Endothelial cell of umbilical vein (primary cell): Measurements from ENCODE around the gene RCAN1. TPM values are rescaled to one million over a fixed set of nuclear protein-coding genes. Genes with fewer than 3 reads are reported as not detected.

Experiments
- BruUV-seq: library from RNA; stranded (reverse); fragments of 400-500 nt; replicated peaks from 2 replicates; lab custom pipeline; 2021; lab: Mats Ljungman, UMichigan
- CTCF ChIA-PET: fragments of 300-600, 350-600 bp; sonication (Branson Sonifier 250); formaldehyde crosslinking; loops from one replicate; lab custom pipeline; 2021; ENCODE audit warnings: antibody characterized with exemption, inconsistent platforms; lab: Charles Lee
- POLR2A ChIA-PET: fragments of 300-600, 350-600 bp; sonication (Branson Sonifier 250); formaldehyde crosslinking; loops from one replicate; lab custom pipeline; 2021; ENCODE audit warnings: antibody characterized with exemption, inconsistent platforms; lab: Charles Lee
- DNase-seq: peaks from one replicate; pipeline ENCODE4 v3.0.0-alpha.2; 2011; ENCODE audit warnings: low read depth, low spot score
- FAIRE-seq: peaks from 2 replicates; lab custom pipeline; 2011; peaks lifted over from hg19 to GRCh38; lab: Jason Lieb, UNC
- H2AFZ ChIP-seq: 2 replicates; pipeline ENCODE4 v1.6.0; 2012; ENCODE audit warnings: low read depth, low read length, control low read depth, inconsistent platforms
- H3K27ac ChIP-seq: 2 replicates; pipeline ENCODE4 v1.5.1; 2011; ENCODE audit warnings: low read depth, mild to moderate bottlenecking, control low read depth, low read length, moderate library complexity; ENCODE audit not compliant: insufficient read depth
- H3K27me3 ChIP-seq, 2 experiments: 2 replicates each; pipeline versions ENCODE4 v1.6.0 to v1.6.1; 2011; ENCODE audit warnings: low read length in 2 of 2, mixed read lengths in 1 of 2; ENCODE audit not compliant: control insufficient read depth in 2 of 2, insufficient read depth in 2 of 2
- H3K36me3 ChIP-seq, 2 experiments: 2 replicates in 1 of 2; 3 replicates in 1 of 2; pipeline ENCODE4 v1.5.1; 2011; ENCODE audit warnings: low read length in 2 of 2, mild to moderate bottlenecking in 1 of 2, moderate library complexity in 1 of 2; ENCODE audit not compliant: control insufficient read depth in 2 of 2, insufficient read depth in 2 of 2; ENCODE audit errors: extremely low read depth in 1 of 2
- H3K4me1 ChIP-seq: 3 replicates; pipeline ENCODE4 v1.5.1; 2011; ENCODE audit warnings: mild to moderate bottlenecking, low read length; ENCODE audit not compliant: control insufficient read depth, insufficient read depth; ENCODE audit errors: extremely low read depth
- H3K4me2 ChIP-seq: 2 replicates; pipeline ENCODE4 v1.6.1; 2011; ENCODE audit warnings: low read length, control low read depth, mixed read lengths; ENCODE audit not compliant: insufficient read depth
- H3K4me3 ChIP-seq, 3 experiments: fragments of 200-600 bp in 1 of 3; sonication (generic), shearing (Covaris generic) in 1 of 3; replicated peaks in 1 of 3; 2 replicates each; pipeline ENCODE4 v1.5.1; 2011 to 2016; ENCODE audit warnings: control low read depth in 3 of 3, low read length in 3 of 3, mild to moderate bottlenecking in 2 of 3, inconsistent platforms in 1 of 3, low read depth in 1 of 3, moderate library complexity in 1 of 3; ENCODE audit not compliant: insufficient read depth in 1 of 3
- H3K79me2 ChIP-seq: 2 replicates; pipeline ENCODE4 v1.6.0; 2012; ENCODE audit warnings: low read length, inconsistent platforms; ENCODE audit not compliant: control insufficient read depth, insufficient read depth
- H3K9ac ChIP-seq: replicated peaks from 2 replicates; pipeline ENCODE3; 2011; ENCODE audit warnings: low read length, control low read depth; ENCODE audit not compliant: insufficient read depth; ENCODE audit errors: extremely low read depth
- H3K9me1 ChIP-seq: replicated peaks from 3 replicates; pipeline ENCODE4 v1.6.0; 2011; ENCODE audit warnings: mild to moderate bottlenecking, low read length; ENCODE audit not compliant: control insufficient read depth, insufficient read depth; ENCODE audit errors: extremely low read depth
- H3K9me3 ChIP-seq: replicated peaks from 2 replicates; pipeline ENCODE4 v1.5.1; 2012; ENCODE audit warnings: low read length, inconsistent platforms; ENCODE audit not compliant: control insufficient read depth, insufficient read depth
- H4K20me1 ChIP-seq: replicated peaks from 2 replicates; pipeline ENCODE3; 2011; ENCODE audit warnings: mild to moderate bottlenecking, low read length; ENCODE audit not compliant: control insufficient read depth, insufficient read depth; ENCODE audit errors: extremely low read depth
- EZH2 ChIP-seq: IDR thresholded peaks from 2 replicates; pipeline ENCODE4 v1.6.1; 2012; ENCODE audit warnings: borderline replicate concordance, low read depth, mild to moderate bottlenecking, moderate library complexity, low read length, inconsistent platforms; ENCODE audit not compliant: severe bottlenecking
- FOS ChIP-seq: IDR thresholded peaks from 2 replicates; pipeline ENCODE4 v1.6.1; 2011; ENCODE audit warnings: mild to moderate bottlenecking, low read length, moderate library complexity, borderline replicate concordance; ENCODE audit not compliant: insufficient read depth
- GATA2 ChIP-seq: IDR thresholded peaks from 2 replicates; pipeline ENCODE4 v1.7.0; 2011; ENCODE audit warnings: low read depth, mild to moderate bottlenecking, moderate library complexity, mixed read lengths, low read length; ENCODE audit not compliant: insufficient read length, insufficient read depth
- JUN ChIP-seq: IDR thresholded peaks from 2 replicates; pipeline ENCODE4 v1.6.1; 2011; ENCODE audit warnings: borderline replicate concordance, low read depth; ENCODE audit not compliant: insufficient read length, insufficient read depth
- MYC ChIP-seq: IDR thresholded peaks from one replicate; pipeline ENCODE4 v1.6.1; 2011; ENCODE audit warnings: mild to moderate bottlenecking, low read depth, low read length
- POLR2A ChIP-seq: IDR thresholded peaks from 2 replicates; pipeline ENCODE4 v1.6.1; 2012; ENCODE audit warnings: low read depth, mild to moderate bottlenecking, control low read depth, low read length
- POLR2AphosphoS5 ChIP-seq: IDR thresholded peaks from 2 replicates; pipeline ENCODE4 v1.6.1; 2012; ENCODE audit warnings: low read depth, mild to moderate bottlenecking, control low read depth, low read length, moderate library complexity; ENCODE audit not compliant: insufficient read depth
- dilution Hi-C: fragments of 300-500 bp; cut with MboI; formaldehyde crosslinking; loops from one replicate; pipeline ENCODE4 v1.15.0; 2019; ENCODE audit warnings: low sequenced_read_pairs; ENCODE audit not compliant: extremely low pct_ligation_motif_present
- intact Hi-C: fragments of 100-400 bp; cut with micrococcal nuclease; formaldehyde crosslinking; loops from one replicate; pipeline ENCODE4 v1.10.0; 2022
- polyA plus RNA-seq, 4 experiments: library from polyadenylated mRNA; depleted of rRNA in 3 of 4; stranded (reverse) in 3 of 4; unstranded in 1 of 4; fragments of >200 nt; gene quantifications; 2 replicates each; pipeline versions ENCODE4 v1.2.1 to v1.2.3, GENCODE V29; 2011 to 2012; ENCODE audit warnings: missing spikeins in 1 of 4
- total RNA-seq: library from RNA; stranded (reverse); gene quantifications from 2 replicates; pipeline ENCODE4 v1.2.3, GENCODE V29; 2021
- TF ChIP-seq, protein P1 (sequence below): IDR thresholded peaks from 2 replicates; pipeline ENCODE4 v1.6.1; 2011; ENCODE audit not compliant: insufficient read depth, insufficient read length
- TF ChIP-seq, protein P2 (sequence below), 2 donors: IDR thresholded peaks; 1 replicate in 1 of 2; 2 replicates in 1 of 2; pipeline ENCODE4 v1.5.1; 2011; ENCODE audit warnings: low read length in 2 of 2, mild to moderate bottlenecking in 2 of 2, moderate library complexity in 2 of 2, control low read depth in 1 of 2, inconsistent platforms in 1 of 2, low read depth in 1 of 2; ENCODE audit not compliant: insufficient read depth in 1 of 2; ENCODE audit errors: extremely low read depth in 1 of 2

RCAN1 gene
- total and polyA plus RNA-seq, 2 donors (not counting 3 experiments of a cell fraction or from before 2014, with no cell fraction given) = 9.7 to 16.5 TPM

DNA sequence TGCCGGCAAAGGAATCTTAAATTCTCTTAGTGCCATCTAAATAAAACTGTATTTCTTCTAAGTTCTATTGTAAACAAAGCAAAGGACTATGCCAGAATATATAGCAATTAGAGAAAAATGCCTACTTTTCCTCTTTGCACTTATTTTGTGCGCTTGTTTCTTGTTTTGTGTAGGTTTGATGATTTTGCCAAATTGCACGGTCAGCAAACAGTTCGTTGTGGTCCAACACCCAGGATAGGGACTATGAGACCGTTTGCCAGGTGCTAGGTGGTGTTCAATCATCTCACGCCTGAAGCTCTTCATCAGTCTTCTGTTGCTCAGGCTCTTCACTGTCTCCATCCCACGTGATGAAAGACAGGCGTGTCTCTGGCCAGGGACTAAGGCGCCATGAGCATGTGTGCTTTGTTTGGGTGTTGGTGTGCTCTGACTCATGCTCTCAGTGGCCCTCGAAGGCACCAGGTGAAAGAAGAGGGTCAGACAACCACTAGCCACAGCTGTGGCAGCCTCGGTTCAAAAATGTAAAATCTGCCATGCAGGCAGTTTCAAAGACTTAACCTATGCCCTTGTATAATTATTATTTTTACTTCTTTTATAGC, 66.0 kb downstream of the RCAN1 start:
- no peaks in the 10 kb centered on the region for H3K36me3 ChIP-seq
- H2AFZ ChIP-seq = no peak overlapping the region
- H3K9me3 ChIP-seq = no peaks in the 10 kb centered on the region
- no peaks in the 10 kb centered on the region for H3K9me1 ChIP-seq
- DNase-seq (no peak), FAIRE-seq (no peak)
- H3K27me3 ChIP-seq = no peaks in the 10 kb centered on the region
- BruUV-seq = no TSS peak
- CTCF ChIA-PET = interaction anchor here (0.7 kb wide), 1 partner anchor 38 kb away, joined by 3 read pairs; no protein-coding TSS in a partner anchor
- H3K4me3 ChIP-seq = no peak overlapping the region
- no peak overlapping the region for H3K4me2 ChIP-seq
- H4K20me1 ChIP-seq = no peaks in the 10 kb centered on the region
- no peak for TF ChIP-seq MYC
- no peak for TF ChIP-seq FOS
- TF ChIP-seq, protein P1, sequence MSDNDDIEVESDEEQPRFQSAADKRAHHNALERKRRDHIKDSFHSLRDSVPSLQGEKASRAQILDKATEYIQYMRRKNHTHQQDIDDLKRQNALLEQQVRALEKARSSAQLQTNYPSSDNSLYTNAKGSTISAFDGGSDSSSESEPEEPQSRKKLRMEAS = no peak
- TF ChIP-seq POLR2AphosphoS5 = no peak
- no peak for TF ChIP-seq EZH2
- TF ChIP-seq POLR2A = no peak
- no peak for TF ChIP-seq GATA2
- TF ChIP-seq, protein P2, sequence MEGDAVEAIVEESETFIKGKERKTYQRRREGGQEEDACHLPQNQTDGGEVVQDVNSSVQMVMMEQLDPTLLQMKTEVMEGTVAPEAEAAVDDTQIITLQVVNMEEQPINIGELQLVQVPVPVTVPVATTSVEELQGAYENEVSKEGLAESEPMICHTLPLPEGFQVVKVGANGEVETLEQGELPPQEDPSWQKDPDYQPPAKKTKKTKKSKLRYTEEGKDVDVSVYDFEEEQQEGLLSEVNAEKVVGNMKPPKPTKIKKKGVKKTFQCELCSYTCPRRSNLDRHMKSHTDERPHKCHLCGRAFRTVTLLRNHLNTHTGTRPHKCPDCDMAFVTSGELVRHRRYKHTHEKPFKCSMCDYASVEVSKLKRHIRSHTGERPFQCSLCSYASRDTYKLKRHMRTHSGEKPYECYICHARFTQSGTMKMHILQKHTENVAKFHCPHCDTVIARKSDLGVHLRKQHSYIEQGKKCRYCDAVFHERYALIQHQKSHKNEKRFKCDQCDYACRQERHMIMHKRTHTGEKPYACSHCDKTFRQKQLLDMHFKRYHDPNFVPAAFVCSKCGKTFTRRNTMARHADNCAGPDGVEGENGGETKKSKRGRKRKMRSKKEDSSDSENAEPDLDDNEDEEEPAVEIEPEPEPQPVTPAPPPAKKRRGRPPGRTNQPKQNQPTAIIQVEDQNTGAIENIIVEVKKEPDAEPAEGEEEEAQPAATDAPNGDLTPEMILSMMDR (IDR thresholded peaks at IDR 0.05; ENCODE audit: extremely low read depth in 1 of 2, insufficient read depth in 1 of 2, low read depth in 1 of 2, low read length in 2 of 2) = no peak
- TF ChIP-seq JUN = no peak
- peaks cover 17% of the 10 kb centered on the region for H3K4me1 ChIP-seq
- intact Hi-C loops (no loop called here), dilution Hi-C loops (no loop called here)
- POLR2A ChIA-PET = no interaction called here
- H3K79me2 ChIP-seq = no peaks in the 10 kb centered on the region
- H3K27ac ChIP-seq = no peak overlapping the region
- no peak overlapping the region for H3K9ac ChIP-seq
